MM.1S (cell line): Measurements from ENCODE around the gene ZC2HC1B.

Experiments
- DNase-seq: peaks from one replicate; pipeline ENCODE4 v3.0.0-alpha.2; 2015
- H2AFZ ChIP-seq: fragments of 300-600 bp; sonication (generic); 2 replicates; pipeline ENCODE4 v1.6.0; 2016; ENCODE audit warnings: antibody characterized with exemption, low read length
- H3F3A ChIP-seq: fragments of 300-600 bp; sonication (generic); 2 replicates; pipeline ENCODE4 v1.6.1; 2016; ENCODE audit warnings: mild to moderate bottlenecking, antibody characterized with exemption, low read length, moderate library complexity, mixed read lengths; ENCODE audit not compliant: insufficient read depth
- H3K27ac ChIP-seq: fragments of 300-600 bp; sonication (generic); 2 replicates; pipeline ENCODE4 v1.5.1; 2016; ENCODE audit warnings: mild to moderate bottlenecking, low read length
- H3K27me3 ChIP-seq: fragments of 300-600 bp; sonication (generic); replicated peaks from 2 replicates; pipeline ENCODE4 v1.6.0; 2016; ENCODE audit warnings: low read length; ENCODE audit not compliant: insufficient read depth
- H3K36me3 ChIP-seq: fragments of 300-600 bp; sonication (generic); replicated peaks from 2 replicates; pipeline ENCODE4 v1.6.1; 2016; ENCODE audit warnings: mild to moderate bottlenecking, low read length, mixed read lengths; ENCODE audit not compliant: insufficient read depth
- H3K4me1 ChIP-seq: fragments of 300-600 bp; sonication (generic); 2 replicates; pipeline ENCODE4 v1.6.1; 2016; ENCODE audit warnings: low read length, mixed read lengths
- H3K4me2 ChIP-seq: fragments of 300-600 bp; sonication (generic); 2 replicates; pipeline ENCODE4 v1.6.0; 2016; ENCODE audit warnings: low read depth, low read length
- H3K4me3 ChIP-seq: fragments of 300-600 bp; sonication (generic); 2 replicates; pipeline ENCODE4 v1.5.1; 2016; ENCODE audit warnings: low read length, mixed read lengths
- H3K79me2 ChIP-seq: fragments of 300-600 bp; sonication (generic); 2 replicates; pipeline ENCODE4 v1.6.1; 2016; ENCODE audit warnings: mixed run types, low read length, mixed read lengths
- H3K9ac ChIP-seq: fragments of 300-600 bp; sonication (generic); 2 replicates; pipeline ENCODE4 v1.6.1; 2016; ENCODE audit warnings: low read length, mixed read lengths
- H3K9me2 ChIP-seq: fragments of 300-600 bp; sonication (generic); replicated peaks from 2 replicates; pipeline ENCODE4 v1.6.1; 2016; ENCODE audit warnings: mild to moderate bottlenecking, low read length, mixed read lengths; ENCODE audit not compliant: insufficient read depth
- H3K9me3 ChIP-seq: fragments of 300-600 bp; sonication (generic); replicated peaks from 2 replicates; pipeline ENCODE4 v1.6.1; 2016; ENCODE audit warnings: mild to moderate bottlenecking, low read length, mixed read lengths; ENCODE audit not compliant: insufficient read depth
- H4K20me1 ChIP-seq: fragments of 300-600 bp; sonication (generic); 2 replicates; pipeline ENCODE4 v1.6.1; 2016; ENCODE audit warnings: mild to moderate bottlenecking, low read length, moderate library complexity, mixed read lengths; ENCODE audit not compliant: insufficient read depth
- CTCF ChIP-seq: fragments of 300-600 bp; sonication (generic); IDR thresholded peaks from 2 replicates; pipeline ENCODE4 v1.5.1; 2016; ENCODE audit warnings: antibody characterized with exemption, low read length, mixed read lengths
- EZH2 ChIP-seq: fragments of 300-600 bp; sonication (generic); optimal IDR thresholded peaks from 2 replicates; pipeline ENCODE3; 2017; ENCODE audit warnings: low read depth, mild to moderate bottlenecking, antibody characterized with exemption, low read length, mixed read lengths
- EZH2phosphoT487 ChIP-seq: fragments of 300-600 bp; sonication (generic); IDR thresholded peaks from 2 replicates; pipeline ENCODE4 v1.6.1; 2018; ENCODE audit warnings: antibody characterized with exemption, low read length

Gene ZC2HC1B

GRCh38 chr6:143967706-143968376, 103.6 kb downstream of the ZC2HC1B start:
- DNase-seq, result no peak
- Histone ChIP-seq H3F3A (no peaks in the 10 kb centered on the region), H3K27ac (no peak overlapping the region), H3K27me3 (no peaks in the 10 kb centered on the region), H3K9me3 (no peaks in the 10 kb centered on the region), H4K20me1 (no peaks in the 10 kb centered on the region), H3K9me2 (no peaks in the 10 kb centered on the region), H3K79me2 (no peaks in the 10 kb centered on the region), H2AFZ (no peak overlapping the region), H3K4me1 (no peaks in the 10 kb centered on the region), H3K36me3 (no peaks in the 10 kb centered on the region), H3K4me3 (no peak overlapping the region), H3K9ac (no peak overlapping the region), H3K4me2 (no peak overlapping the region)
- TF ChIP-seq CTCF, result no peak
- TF ChIP-seq EZH2phosphoT487, result no peak
- TF ChIP-seq EZH2, result no peak

GRCh38 chr6:143969077-143969476, 104.8 kb downstream of the ZC2HC1B start:
- Histone ChIP-seq H3K27me3 (no peaks in the 10 kb centered on the region), H3F3A (no peaks in the 10 kb centered on the region), H3K36me3 (no peaks in the 10 kb centered on the region), H2AFZ (no peak overlapping the region), H3K9me3 (no peaks in the 10 kb centered on the region), H3K4me2 (no peak overlapping the region), H3K4me3 (no peak overlapping the region), H3K4me1 (no peaks in the 10 kb centered on the region), H3K9me2 (no peaks in the 10 kb centered on the region), H3K9ac (no peak overlapping the region), H3K27ac (no peak overlapping the region), H4K20me1 (no peaks in the 10 kb centered on the region), H3K79me2 (no peaks in the 10 kb centered on the region)
- no peak for DNase-seq
- TF ChIP-seq EZH2phosphoT487 (no peak), EZH2 (no peak), CTCF (no peak)

DNA sequence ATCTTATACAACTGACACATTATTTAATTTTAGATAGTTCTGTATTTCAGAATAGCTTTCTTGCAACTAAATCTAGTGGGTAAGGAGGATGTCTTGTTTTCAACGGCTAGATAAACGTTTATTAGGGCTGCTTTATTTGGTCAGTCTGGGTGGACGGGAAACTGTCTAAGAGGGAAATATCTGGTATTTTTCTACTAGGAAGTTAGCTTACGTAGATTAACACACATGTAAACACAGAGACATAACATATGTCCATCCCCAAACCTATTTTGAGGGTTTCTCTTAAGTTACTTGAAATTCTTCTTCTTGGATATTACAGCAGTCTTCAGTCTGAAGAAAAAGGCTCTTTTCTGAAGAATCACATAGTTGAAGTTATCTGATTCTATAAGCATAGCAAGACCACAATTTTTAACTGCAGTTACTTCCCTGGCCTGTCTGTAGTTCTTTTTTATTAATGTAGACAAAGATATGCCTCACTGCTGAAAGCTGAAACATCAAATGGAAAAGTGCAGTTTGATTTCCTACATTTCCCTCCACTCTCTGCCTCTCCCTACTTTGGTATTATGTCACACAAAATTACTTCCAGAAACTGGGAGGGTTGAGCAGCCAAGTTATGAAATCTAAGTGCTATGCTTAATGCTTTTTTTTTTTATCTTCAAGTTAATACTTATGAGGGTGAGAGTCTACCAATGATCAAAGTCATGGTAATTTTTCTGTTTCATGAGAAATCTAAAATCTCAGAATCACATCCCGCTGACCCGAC, 106.4 kb downstream of the ZC2HC1B start:
- no peak overlapping the region for H3K27ac ChIP-seq
- no peaks in the 10 kb centered on the region for H3K36me3 ChIP-seq
- no peaks in the 10 kb centered on the region for H3K9me3 ChIP-seq
- no peaks in the 10 kb centered on the region for H3K4me1 ChIP-seq
- no peaks in the 10 kb centered on the region for H3K9me2 ChIP-seq
- H3K4me2 ChIP-seq, result no peak overlapping the region
- H4K20me1 ChIP-seq, result no peaks in the 10 kb centered on the region
- no peaks in the 10 kb centered on the region for H3F3A ChIP-seq
- H3K9ac ChIP-seq, result no peak overlapping the region
- H2AFZ ChIP-seq, result no peak overlapping the region
- no peak overlapping the region for H3K4me3 ChIP-seq
- TF ChIP-seq EZH2 (no peak), CTCF (no peak), EZH2phosphoT487 (no peak)
- H3K79me2 ChIP-seq, result no peaks in the 10 kb centered on the region
- DNase-seq, result no peak
- H3K27me3 ChIP-seq, result no peaks in the 10 kb centered on the region
